ENCODE data around the gene EMD. TPM values are rescaled to one million over a fixed set of nuclear protein-coding genes. Genes with fewer than 3 reads are reported as not detected.

Gene EMD
- total RNA-seq, 1 experiment from 2014 or later: 115 TPM

DNA sequence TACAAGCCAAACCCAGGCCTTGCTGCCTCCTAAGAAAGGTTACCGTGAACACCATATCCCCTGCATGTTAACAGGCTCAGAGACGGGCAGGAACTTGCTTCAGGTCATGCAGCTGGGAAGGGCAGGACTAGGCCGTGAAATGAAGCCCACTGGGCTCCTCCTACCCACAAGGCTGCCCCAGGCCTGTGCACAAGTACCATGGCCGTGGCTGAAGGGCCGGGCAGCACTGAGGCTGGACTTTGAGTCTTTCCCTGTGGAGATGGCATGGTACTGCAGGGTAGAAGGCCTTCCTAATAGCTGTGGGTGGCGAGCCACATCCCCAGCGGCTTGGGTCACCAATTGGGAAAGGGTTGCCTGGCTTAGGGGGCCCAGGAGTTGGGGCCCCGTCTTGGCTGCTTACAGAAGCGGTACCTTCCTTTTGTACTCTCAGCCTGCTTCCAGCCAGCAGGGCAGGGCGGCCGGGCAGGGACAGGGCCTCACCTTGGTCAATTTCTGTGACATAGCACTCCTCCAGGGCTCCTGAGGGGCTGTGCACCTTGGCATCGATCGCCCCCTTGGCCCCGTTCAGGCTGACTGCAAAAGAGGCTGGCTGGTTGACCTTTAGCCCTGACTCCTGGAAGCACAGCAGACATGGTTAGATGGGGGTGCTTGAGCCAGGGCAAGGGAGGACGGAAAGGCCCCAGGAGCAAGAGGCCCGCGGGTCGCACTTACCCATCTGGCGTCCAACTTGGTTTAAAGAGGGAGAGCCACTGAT lies 28.5 kb upstream of the EMD start:
- Histone ChIP-seq H3K23me2 (ENCODE audit: insufficient read length, low read depth, low read length, poor library complexity, severe bottlenecking) (no peaks in the 10 kb centered on the region), H3K27ac (ENCODE audit: insufficient read length, low read depth, low read length) (no peak overlapping the region), H4K8ac (replicated peaks; ENCODE audit: insufficient read length, low read depth, low read length) (no peak overlapping the region), H3K23ac (ENCODE audit: insufficient read length, low read depth, low read length) (no peak overlapping the region), H3K18ac (ENCODE audit: insufficient read length, low read depth, low read length) (no peak overlapping the region), H3K4me1 (ENCODE audit: insufficient read depth, low read length) (no peaks in the 10 kb centered on the region), H2AFZ (ENCODE audit: low read length) (no peak overlapping the region), H3K14ac (ENCODE audit: insufficient read depth, low read length) (no peak overlapping the region), H2BK15ac (ENCODE audit: low read depth, low read length) (no peak overlapping the region), H4K5ac (ENCODE audit: insufficient read length, low read depth, low read length) (no peak overlapping the region), H3K79me1 (ENCODE audit: insufficient read depth, low read depth, low read length, poor library complexity, severe bottlenecking) (no peaks in the 10 kb centered on the region), H4K91ac (ENCODE audit: insufficient read length, low read depth, low read length) (no peak overlapping the region), H2AK5ac (ENCODE audit: insufficient read length, low read length) (no peak overlapping the region), H3K56ac (ENCODE audit: insufficient read length, low read depth, low read length) (no peak overlapping the region), H3K9ac (ENCODE audit: extremely low read depth, insufficient read length, low read length) (no peak overlapping the region), H3T11ph (ENCODE audit: low read length) (no peak overlapping the region), H2BK20ac (ENCODE audit: low read depth, low read length, poor library complexity, severe bottlenecking) (no peak overlapping the region), H4K20me1 (ENCODE audit: control insufficient read depth, insufficient read depth, insufficient read length) (peaks cover 4% of the 10 kb centered on the region), H3K27me3 (ENCODE audit: insufficient read depth, low read length) (no peaks in the 10 kb centered on the region), H3K4ac (ENCODE audit: low read depth, low read length) (no peak overlapping the region), H3K9me3 (ENCODE audit: control insufficient read depth, low read depth, low read length) (peaks cover 26% of the 10 kb centered on the region), H2BK12ac (ENCODE audit: insufficient read length, low read depth, low read length) (no peak overlapping the region), H2BK120ac (ENCODE audit: low read depth, low read length, poor library complexity, severe bottlenecking) (no peak overlapping the region), H3K4me2 (ENCODE audit: insufficient read depth, insufficient read length, low read length) (no peak overlapping the region), H2BK5ac (ENCODE audit: insufficient read length, low read length) (no peak overlapping the region), H3K79me2 (ENCODE audit: insufficient read depth, low read length) (no peaks in the 10 kb centered on the region)
- Mint-ChIP-seq H3K4me1 (peaks cover 0 to 5% of the 10 kb centered on the region in 2 experiments; a peak in 2 of 4 replicates), H3K36me3 (ENCODE audit: insufficient read depth in 1 of 3, low read depth in 3 of 3) (peaks cover 25 to 69% (median 54%) of the 10 kb centered on the region in 3 experiments), H3K4me3 (no peak overlapping the region), H3K27me3 (ENCODE audit: low read depth) (peaks cover 4% of the 10 kb centered on the region), H3K27ac (no peak overlapping the region), H3K9me3 (peaks cover 42 to 51% of the 10 kb centered on the region in 2 experiments)
- WGBS (ENCODE audit: extremely low coverage, insufficient read length, low lambda C conversion rate): no CpG with 5 or more reads among the region's 19 CpGs
- no peak for DNase-seq
- TF ChIP-seq, protein P1, sequence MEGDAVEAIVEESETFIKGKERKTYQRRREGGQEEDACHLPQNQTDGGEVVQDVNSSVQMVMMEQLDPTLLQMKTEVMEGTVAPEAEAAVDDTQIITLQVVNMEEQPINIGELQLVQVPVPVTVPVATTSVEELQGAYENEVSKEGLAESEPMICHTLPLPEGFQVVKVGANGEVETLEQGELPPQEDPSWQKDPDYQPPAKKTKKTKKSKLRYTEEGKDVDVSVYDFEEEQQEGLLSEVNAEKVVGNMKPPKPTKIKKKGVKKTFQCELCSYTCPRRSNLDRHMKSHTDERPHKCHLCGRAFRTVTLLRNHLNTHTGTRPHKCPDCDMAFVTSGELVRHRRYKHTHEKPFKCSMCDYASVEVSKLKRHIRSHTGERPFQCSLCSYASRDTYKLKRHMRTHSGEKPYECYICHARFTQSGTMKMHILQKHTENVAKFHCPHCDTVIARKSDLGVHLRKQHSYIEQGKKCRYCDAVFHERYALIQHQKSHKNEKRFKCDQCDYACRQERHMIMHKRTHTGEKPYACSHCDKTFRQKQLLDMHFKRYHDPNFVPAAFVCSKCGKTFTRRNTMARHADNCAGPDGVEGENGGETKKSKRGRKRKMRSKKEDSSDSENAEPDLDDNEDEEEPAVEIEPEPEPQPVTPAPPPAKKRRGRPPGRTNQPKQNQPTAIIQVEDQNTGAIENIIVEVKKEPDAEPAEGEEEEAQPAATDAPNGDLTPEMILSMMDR (conservative IDR thresholded peaks at IDR 0.05): no peak
